ENCODE measurements around the gene SNAI1. TPM values are rescaled to one million over a fixed set of nuclear protein-coding genes. Genes with fewer than 3 reads are reported as not detected.
A peak's percentile ranks its signal among the peaks of the same experiment; 100 is the strongest.

The SNAI1 gene
- total RNA-seq, 1 experiment from 2014 or later: 3.6 TPM

DNA sequence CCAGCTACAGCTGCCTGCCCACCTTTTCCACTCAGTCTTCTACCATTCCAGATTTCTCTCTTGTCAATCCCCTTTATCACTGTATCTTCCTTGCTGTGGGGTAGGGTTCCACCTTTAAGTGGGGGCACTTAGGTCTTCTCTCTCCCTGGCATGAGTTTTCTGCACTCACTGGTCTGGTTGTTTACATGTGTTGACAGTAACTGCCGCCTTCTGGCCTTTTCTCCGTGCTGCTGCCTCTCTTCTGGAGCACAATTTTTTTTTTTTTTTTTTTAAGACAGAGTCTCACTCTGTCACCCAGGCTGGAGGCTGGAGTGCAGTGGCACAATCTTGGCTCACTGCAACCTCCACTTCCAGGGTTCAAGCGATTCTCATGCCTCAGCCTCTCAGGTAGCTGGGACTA is 34.6 kb upstream of the SNAI1 start:
- peaks cover 72% of the 10 kb centered on the region for H3F3A ChIP-seq (ENCODE audit: insufficient read depth, low read depth)
- H3K27me3 ChIP-seq (ENCODE audit: insufficient read depth, low read depth): no peaks in the 10 kb centered on the region
- CTCF ChIA-PET: no interaction called here
- TF ChIP-seq CTCF (conservative IDR thresholded peaks at IDR 0.05) (no peak), EZH2 (IDR thresholded peaks at IDR 0.05; ENCODE audit: low read depth) (no peak)
- BruUV-seq (replicated peaks): no TSS peak
- H3K4me1 ChIP-seq (replicated peaks; ENCODE audit: insufficient read depth): no peaks in the 10 kb centered on the region
- DNase-seq: no peak
- no peak overlapping the region for H3K4me3 ChIP-seq
- peaks cover 41% of the 10 kb centered on the region for H3K79me2 ChIP-seq (ENCODE audit: low read depth)
- H3K9me3 ChIP-seq (ENCODE audit: insufficient read depth, low read depth): no peaks in the 10 kb centered on the region
- no peak overlapping the region for H3K4me2 ChIP-seq
- intact Hi-C loops (cut with micrococcal nuclease; ENCODE audit: unreplicated experiment): no loop called here
- POLR2A ChIA-PET (ENCODE audit: unreplicated experiment): interaction anchor here (0.6 kb wide), 1 partner anchor 12 kb away, joined by 3 read pairs; no protein-coding TSS in a partner anchor
- H2AFZ ChIP-seq: no peak overlapping the region
- peaks cover 64% of the 10 kb centered on the region for H3K36me3 ChIP-seq (ENCODE audit: low read depth)
- H4K20me1 ChIP-seq (ENCODE audit: insufficient read depth): peaks cover 63% of the 10 kb centered on the region
- no peak overlapping the region for H3K27ac ChIP-seq
- H3K9me2 ChIP-seq (ENCODE audit: insufficient read depth): no peaks in the 10 kb centered on the region

DNA sequence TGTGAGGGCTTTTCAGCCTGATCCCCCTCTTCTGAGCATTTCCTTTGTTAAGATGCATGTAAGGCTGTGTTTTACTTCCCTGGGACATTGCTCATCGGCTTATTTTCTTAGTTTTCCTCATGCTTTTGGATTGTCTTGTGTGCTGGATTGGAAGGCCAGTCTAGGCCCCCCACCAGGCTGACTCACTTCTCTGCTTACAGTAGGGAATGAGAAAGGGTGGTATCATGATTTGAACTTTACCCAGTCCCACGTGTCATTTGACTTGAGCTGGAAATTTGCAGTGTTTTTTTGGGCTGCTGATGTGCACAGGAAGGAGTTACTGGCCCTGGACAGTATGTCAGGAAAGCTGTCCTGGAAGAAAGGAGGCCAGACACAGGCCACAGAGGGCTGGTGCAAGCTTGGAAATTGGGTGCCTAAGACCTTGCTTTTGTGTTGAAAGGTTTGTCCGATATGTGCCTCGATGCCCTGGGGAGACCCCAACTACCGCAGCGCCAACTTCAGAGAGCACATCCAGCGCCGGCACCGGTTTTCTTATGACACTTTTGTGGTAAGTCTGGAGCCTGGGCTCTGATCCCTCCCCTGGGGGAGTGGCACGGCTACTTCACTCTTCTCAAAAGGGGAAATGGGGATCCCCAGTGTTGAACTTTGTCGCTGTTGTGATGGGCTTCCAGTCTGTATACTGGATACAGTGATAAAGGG is 33.8 kb upstream of the SNAI1 start:
- intact Hi-C loops (cut with micrococcal nuclease; ENCODE audit: unreplicated experiment): no loop called here
- H3K36me3 ChIP-seq (ENCODE audit: low read depth): peaks cover 69% of the 10 kb centered on the region
- no peak for DNase-seq
- H3K4me2 ChIP-seq: no peak overlapping the region
- H2AFZ ChIP-seq: no peak overlapping the region
- TF ChIP-seq EZH2 (IDR thresholded peaks at IDR 0.05; ENCODE audit: low read depth) (no peak), CTCF (conservative IDR thresholded peaks at IDR 0.05) (no peak)
- no peak overlapping the region for H3K27ac ChIP-seq
- H3K79me2 ChIP-seq (ENCODE audit: low read depth): peaks cover 37% of the 10 kb centered on the region
- H3K4me3 ChIP-seq: no peak overlapping the region
- H3K9me3 ChIP-seq (ENCODE audit: insufficient read depth, low read depth): no peaks in the 10 kb centered on the region
- CTCF ChIA-PET: interaction anchor here (0.7 kb wide), 1 partner anchor 104 kb away, joined by 3 read pairs; no protein-coding TSS in a partner anchor
- H3K27me3 ChIP-seq (ENCODE audit: insufficient read depth, low read depth): no peaks in the 10 kb centered on the region
- peaks cover 71% of the 10 kb centered on the region for H3F3A ChIP-seq (ENCODE audit: insufficient read depth, low read depth)
- H4K20me1 ChIP-seq (ENCODE audit: insufficient read depth): peaks cover 61% of the 10 kb centered on the region
- no TSS peak for BruUV-seq (replicated peaks)
- H3K9me2 ChIP-seq (ENCODE audit: insufficient read depth): no peaks in the 10 kb centered on the region
- POLR2A ChIA-PET (ENCODE audit: unreplicated experiment): no interaction called here
- H3K4me1 ChIP-seq (replicated peaks; ENCODE audit: insufficient read depth): no peaks in the 10 kb centered on the region

GRCh38 chr20:49951151-49951550 is 31.6 kb upstream of the SNAI1 start:
- Histone ChIP-seq H3K79me2 (ENCODE audit: low read depth) (peaks cover 15% of the 10 kb centered on the region), H3K36me3 (ENCODE audit: low read depth) (peaks cover 61% of the 10 kb centered on the region), H3K9me2 (ENCODE audit: insufficient read depth) (no peaks in the 10 kb centered on the region), H3F3A (ENCODE audit: insufficient read depth, low read depth) (peaks cover 56% of the 10 kb centered on the region), H3K4me2 (no peak overlapping the region), H3K9me3 (ENCODE audit: insufficient read depth, low read depth) (no peaks in the 10 kb centered on the region), H4K20me1 (ENCODE audit: insufficient read depth) (peaks cover 45% of the 10 kb centered on the region), H3K4me1 (replicated peaks; ENCODE audit: insufficient read depth) (no peaks in the 10 kb centered on the region), H2AFZ (no peak overlapping the region), H3K27me3 (ENCODE audit: insufficient read depth, low read depth) (no peaks in the 10 kb centered on the region), H3K4me3 (no peak overlapping the region), H3K27ac (peak overlapping the region; percentile 37)
- TF ChIP-seq EZH2 (IDR thresholded peaks at IDR 0.05; ENCODE audit: low read depth) (no peak), CTCF (conservative IDR thresholded peaks at IDR 0.05) (no peak)
- POLR2A ChIA-PET (ENCODE audit: unreplicated experiment): no interaction called here
- intact Hi-C loops (cut with micrococcal nuclease; ENCODE audit: unreplicated experiment): no loop called here
- DNase-seq: no peak
- no TSS peak for BruUV-seq (replicated peaks)
- CTCF ChIA-PET: no interaction called here
